Fibroblast of skin of left biceps (primary cell): Measurements from ENCODE around the gene SNCA.

Source experiments
- DNase-seq, 2 experiments: peaks; one replicate each; pipeline ENCODE4 v3.0.0-alpha.2; 2013; ENCODE audit warnings: low read depth in 2 of 2

Gene SNCA

GRCh38 chr4:89754531-89754930 lies 82.4 kb downstream of the SNCA start:
- no peak for DNase-seq

- DNase-seq: peak; percentile 97
These were observed 83.3 kb downstream of the SNCA start for GRCh38 chr4:89753601-89754066.

GRCh38 chr4:89752932-89753598 lies 83.9 kb downstream of the SNCA start:
- peak; percentile 50 to 53 for DNase-seq

GRCh38 chr4:89751416-89751815 lies 85.5 kb downstream of the SNCA start:
- DNase-seq: no peak

GRCh38 chr4:89746377-89746776 lies 90.6 kb downstream of the SNCA start:
- no peak for DNase-seq

- no peak for DNase-seq
These were observed 91.3 kb downstream of the SNCA start for GRCh38 chr4:89745708-89746107.

GRCh38 chr4:89744914-89745313 lies 92.0 kb downstream of the SNCA start:
- no peak for DNase-seq

GRCh38 chr4:89741768-89742167 lies 95.2 kb downstream of the SNCA start:
- no peak for DNase-seq

- DNase-seq: no peak
These were observed 97.5 kb downstream of the SNCA start for GRCh38 chr4:89739311-89739988.

- no peak for DNase-seq
These were observed 99.1 kb downstream of the SNCA start for GRCh38 chr4:89737888-89738287.

GRCh38 chr4:89733946-89734345 lies 103.0 kb downstream of the SNCA start:
- DNase-seq: no peak

- DNase-seq: no peak
These were observed 109.7 kb downstream of the SNCA start for GRCh38 chr4:89727238-89727637.

- DNase-seq: no peak
These were observed 111.7 kb downstream of the SNCA start for GRCh38 chr4:89725268-89725667.

- peak; percentile 62 to 69 for DNase-seq
These were observed 112.2 kb downstream of the SNCA start for GRCh38 chr4:89724716-89725115.

GRCh38 chr4:89723096-89723495 lies 113.9 kb downstream of the SNCA start:
- no peak for DNase-seq

GRCh38 chr4:89722517-89722916 lies 114.4 kb downstream of the SNCA start:
- DNase-seq: no peak

- DNase-seq: no peak
These were observed 116.0 kb downstream of the SNCA start for GRCh38 chr4:89720981-89721380.

- DNase-seq: no peak
These were observed 117.3 kb downstream of the SNCA start for GRCh38 chr4:89719536-89720090.

- DNase-seq: no peak
These were observed 120.1 kb downstream of the SNCA start for GRCh38 chr4:89716893-89717292.

- DNase-seq: no peak
These were observed 121.3 kb downstream of the SNCA start for GRCh38 chr4:89715631-89716030.

- DNase-seq: no peak
These were observed 124.1 kb downstream of the SNCA start for GRCh38 chr4:89712827-89713226.

GRCh38 chr4:89712141-89712540 lies 124.8 kb downstream of the SNCA start:
- DNase-seq: peak; percentile 37 to 50

GRCh38 chr4:89708903-89709421 lies 128.0 kb downstream of the SNCA start:
- DNase-seq: no peak
